HG02970 (cell line): Measurements from ENCODE around the gene PGA3.
"Not testable (repeated sequence)": the region's sequence is repeated elsewhere in the genome, so short reads cannot be mapped to it uniquely, and the experiment has no call there.

ENCODE experiments used
- ATAC-seq: cut with Tn5 transposase; IDR thresholded peaks from one replicate; pipeline ENCODE4 v1.9.1; 2021; ENCODE audit warnings: mild to moderate bottlenecking, moderate library complexity, moderate number of reproducible peaks; ENCODE audit not compliant: unreplicated experiment, low FRiP score

The PGA3 gene

GRCh38 chr11:61245284-61245964 lies 42.1 kb downstream of the PGA3 start:
- ATAC-seq = not testable (repeated sequence)

- not testable (repeated sequence) for ATAC-seq
Observed at GRCh38 chr11:61248071-61248470, 44.8 kb downstream of the PGA3 start.

GRCh38 chr11:61249201-61249600 lies 45.9 kb downstream of the PGA3 start:
- not testable (repeated sequence) for ATAC-seq

GRCh38 chr11:61250796-61251765 lies 47.8 kb downstream of the PGA3 start:
- ATAC-seq = not testable (repeated sequence)

GRCh38 chr11:61252332-61252731 lies 49.0 kb downstream of the PGA3 start:
- not testable (repeated sequence) for ATAC-seq

- ATAC-seq = no peak
Observed at GRCh38 chr11:61254403-61255025, 51.2 kb downstream of the PGA3 start.

- no peak for ATAC-seq
Observed at GRCh38 chr11:61256710-61257482, 53.6 kb downstream of the PGA3 start.

GRCh38 chr11:61258546-61258945 lies 55.2 kb downstream of the PGA3 start:
- ATAC-seq = no peak

GRCh38 chr11:61259363-61259762 lies 56.0 kb downstream of the PGA3 start:
- no peak for ATAC-seq
